ENCODE data around the gene SPTLC1. TPM values are rescaled to one million over a fixed set of nuclear protein-coding genes. Genes with fewer than 3 reads are reported as not detected.
"Not testable (repeated sequence)": the region's sequence is repeated elsewhere in the genome, so short reads cannot be mapped to it uniquely, and the experiment has no call there.

Gene SPTLC1
- total RNA-seq, 4 donors from 2014 or later, result 26.6 to 28.0 (median 26.9) TPM

GRCh38 chr9:92151691-92152393 is 36.6 kb upstream of the SPTLC1 start:
- Histone ChIP-seq H3K27me3 (no peaks in the 10 kb centered on the region), H3K36me3 (no peaks in the 10 kb centered on the region), H3K4me1 (no peaks in the 10 kb centered on the region), H3K27ac (no peak overlapping the region), H3K4me3 (no peak overlapping the region), H3K9me3 (no peaks in the 10 kb centered on the region)
- ATAC-seq (no peak), DNase-seq (no peak)
- in situ Hi-C loops (cut with MboI; ENCODE audit: low sequenced_read_pairs in 4 of 4) (no loop called here), intact Hi-C loops (cut with DNase I; ENCODE audit: low total_unique reads) (no loop called here)
- TF ChIP-seq POLR2A (IDR thresholded peaks at IDR 0.05) (no peak), CTCF (IDR thresholded peaks at IDR 0.05 in 4 of 5, conservative IDR thresholded peaks at IDR 0.05 in 1 of 5) (no peak)

DNA sequence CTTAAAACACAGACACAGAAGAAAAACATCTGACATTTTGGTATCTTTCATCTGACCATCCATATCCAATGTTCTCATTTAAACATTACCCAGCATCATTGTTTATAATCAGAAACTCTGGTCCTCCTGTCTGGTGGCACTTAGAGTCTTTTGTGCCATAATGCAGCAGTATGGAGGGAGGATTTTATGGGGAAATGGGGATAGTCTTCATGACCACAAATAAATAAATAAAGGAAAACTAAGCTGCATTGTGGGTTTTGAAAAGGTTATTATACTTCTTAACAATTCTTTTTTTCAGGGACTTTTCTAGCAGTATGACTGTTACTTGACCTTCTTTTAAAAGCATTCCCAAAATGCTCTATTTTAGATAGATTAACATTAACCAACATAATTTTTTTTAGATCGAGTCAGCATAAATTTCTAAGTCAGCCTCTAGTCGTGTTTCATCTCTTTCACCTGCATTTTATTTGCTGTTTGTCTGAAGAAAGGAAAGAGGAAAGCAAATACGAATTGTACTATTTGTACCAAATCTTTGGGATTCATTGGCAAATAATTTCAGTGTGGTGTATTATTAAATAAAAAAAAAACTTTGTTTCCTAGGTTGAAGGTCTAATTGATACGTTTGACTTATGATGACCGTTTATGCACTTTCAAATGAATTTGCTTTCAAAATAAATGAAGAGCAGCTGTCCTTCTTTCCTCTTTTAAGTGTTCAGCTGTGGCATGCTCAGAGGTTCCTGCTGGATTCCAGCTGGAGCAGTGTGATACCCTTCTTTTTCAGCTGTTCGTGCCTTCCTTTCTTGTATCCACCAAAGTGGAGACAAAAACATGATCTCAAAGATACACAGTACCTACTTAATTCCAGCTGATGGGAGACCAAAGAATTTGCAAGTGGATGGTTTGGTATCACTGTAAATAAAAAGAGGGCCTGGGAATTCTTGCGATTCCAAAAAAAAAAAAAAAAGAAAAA is 35.6 kb upstream of the SPTLC1 start:
- H3K4me1 ChIP-seq; DNase-seq; in situ Hi-C loops (cut with MboI; ENCODE audit: low sequenced_read_pairs in 4 of 4); intact Hi-C loops (cut with DNase I; ENCODE audit: low total_unique reads); H3K36me3 ChIP-seq; H3K27ac ChIP-seq; H3K9me3 ChIP-seq; H3K27me3 ChIP-seq; ATAC-seq; H3K4me3 ChIP-seq: not testable (repeated sequence)

- Histone ChIP-seq H3K27me3 (peaks cover 0 to 1% (median 0%) of the 10 kb centered on the region in 3 donors), H3K36me3 (no peaks in the 10 kb centered on the region), H3K9me3 (no peaks in the 10 kb centered on the region), H3K4me1 (no peaks in the 10 kb centered on the region), H3K4me3 (no peak overlapping the region), H3K27ac (peak overlapping the region in 2 of 4 donors; percentile 25 to 50)
- ATAC-seq (no peak), DNase-seq (no peak)
- TF ChIP-seq POLR2A (IDR thresholded peaks at IDR 0.05), result no peak
- TF ChIP-seq CTCF (IDR thresholded peaks at IDR 0.05 in 4 of 5, conservative IDR thresholded peaks at IDR 0.05 in 1 of 5), result no peak
- in situ Hi-C loops (cut with MboI; ENCODE audit: low sequenced_read_pairs in 4 of 4), result loop anchor here (10.0 to 25.0 kb wide), 4 partner anchors 139 to 639 kb away; partner anchors contain the start of gene IARS1 (in 1 of the 4)
- intact Hi-C loops (cut with DNase I; ENCODE audit: low total_unique reads), result no loop called here
These were observed 32.6 kb upstream of the SPTLC1 start for GRCh38 chr9:92147852-92148180.

- DNase-seq, result no peak
- Histone ChIP-seq H3K36me3 (no peaks in the 10 kb centered on the region), H3K4me1 (no peaks in the 10 kb centered on the region), H3K9me3 (no peaks in the 10 kb centered on the region), H3K27me3 (peaks cover 0 to 7% (median 0%) of the 10 kb centered on the region in 3 donors), H3K27ac (peak overlapping the region in 3 of 4 donors; percentile 23 to 50 (median 25)), H3K4me3 (no peak overlapping the region)
- peak in 1 of 2 donors; percentile 38 for ATAC-seq
- in situ Hi-C loops (cut with MboI; ENCODE audit: low sequenced_read_pairs in 4 of 4) (loop anchor here (10.0 to 25.0 kb wide), 4 partner anchors 140 to 640 kb away; partner anchors contain the start of gene IARS1 (in 1 of the 4)), intact Hi-C loops (cut with DNase I; ENCODE audit: low total_unique reads) (no loop called here)
- TF ChIP-seq CTCF (IDR thresholded peaks at IDR 0.05 in 4 of 5, conservative IDR thresholded peaks at IDR 0.05 in 1 of 5) (no peak), POLR2A (IDR thresholded peaks at IDR 0.05) (no peak)
These were observed 32.0 kb upstream of the SPTLC1 start for GRCh38 chr9:92147030-92147851.
